HepG2 (cell line): ENCODE results near the gene AP2S1. TPM values are rescaled to one million over a fixed set of nuclear protein-coding genes. Genes with fewer than 3 reads are reported as not detected.

Experiments used
- ATAC-seq: fragments of 200-7000 bp; cut with Tn5 transposase; 3 replicates; pipeline ENCODE4 v1.9.1; 2020; ENCODE audit warnings: mild to moderate bottlenecking, moderate library complexity
- BruUV-seq: library from RNA; stranded (reverse); fragments of 400-500 nt; replicated peaks from 2 replicates; lab custom pipeline; 2021; lab: Mats Ljungman, UMichigan
- CTCF ChIA-PET: fragments of 300-600 bp; formaldehyde crosslinking; extraction: SDS; loops from one replicate; lab custom pipeline; 2021; ENCODE audit warnings: low total read pairs, inconsistent platforms, low intra/inter-chr PET ratio; lab: Yijun Ruan, JAX
- POLR2A ChIA-PET: fragments of 350-600 bp; sonication (Branson Sonifier 250); formaldehyde crosslinking; loops from one replicate; lab custom pipeline; 2020; ENCODE audit warnings: antibody characterized with exemption, inconsistent platforms; lab: Yijun Ruan, JAX
- DNase-seq: peaks from one replicate; pipeline ENCODE4 v3.0.0-alpha.2; 2015; ENCODE audit warnings: low spot score
- FAIRE-seq: peaks from 3 replicates; lab custom pipeline; 2011; peaks lifted over from hg19 to GRCh38; lab: Jason Lieb, UNC
- H2AFZ ChIP-seq: one replicate; pipeline ENCODE4 v1.6.1; 2011; ENCODE audit warnings: low read length, inconsistent platforms
- H3K27ac ChIP-seq: fragments of 300-600 bp; 3 replicates; pipeline ENCODE4 v1.8.0; 2011; ENCODE audit warnings: mixed run types, mild to moderate bottlenecking, mixed read lengths, low read length, inconsistent platforms; ENCODE audit not compliant: insufficient read depth; ENCODE audit errors: extremely low read length
- H3K27me3 ChIP-seq, 2 experiments: fragments of 200-600 bp in 1 of 2; 2 replicates in 1 of 2; 3 replicates in 1 of 2; pipeline versions ENCODE4 v1.6.0 to v1.8.0; 2011; ENCODE audit warnings: low read length in 2 of 2, mild to moderate bottlenecking in 2 of 2, moderate library complexity in 2 of 2, inconsistent platforms in 1 of 2; ENCODE audit not compliant: insufficient read depth in 2 of 2, control insufficient read depth in 1 of 2
- H3K36me3 ChIP-seq, 2 experiments: fragments of 200-600 bp in 1 of 2; replicated peaks in 1 of 2; 2 replicates in 1 of 2; 3 replicates in 1 of 2; pipeline versions ENCODE4 v1.5.1 to v1.8.0; 2011; ENCODE audit warnings: low read length in 2 of 2, inconsistent platforms in 1 of 2; ENCODE audit not compliant: insufficient read depth in 2 of 2, control insufficient read depth in 1 of 2
- H3K4me1 ChIP-seq: 2 replicates; pipeline ENCODE4 v1.5.1; 2012; ENCODE audit warnings: low read length, inconsistent platforms; ENCODE audit not compliant: insufficient read depth
- H3K4me2 ChIP-seq: 2 replicates; pipeline ENCODE4 v1.6.0; 2011; ENCODE audit warnings: low read depth, low read length, inconsistent platforms
- H3K4me3 ChIP-seq, 3 experiments: fragments of 200-600 bp in 1 of 3; sonication (generic), shearing (Covaris generic) in 1 of 3; replicated peaks in 1 of 3; 2 replicates each; pipeline ENCODE4 v1.5.1; 2011 to 2016; ENCODE audit warnings: low read length in 3 of 3, inconsistent platforms in 2 of 3, low read depth in 2 of 3, mild to moderate bottlenecking in 2 of 3, control low read depth in 1 of 3, mixed read lengths in 1 of 3; ENCODE audit not compliant: insufficient read depth in 1 of 3
- H3K79me2 ChIP-seq: one replicate; pipeline ENCODE4 v1.6.1; 2011; ENCODE audit warnings: low read length, inconsistent platforms; ENCODE audit not compliant: insufficient read depth
- H3K9ac ChIP-seq: 2 replicates; pipeline ENCODE4 v1.6.0; 2011; ENCODE audit warnings: mild to moderate bottlenecking, low read depth, low read length, inconsistent platforms; ENCODE audit not compliant: insufficient read depth
- H3K9me3 ChIP-seq: 2 replicates; pipeline ENCODE4 v1.5.1; 2012; ENCODE audit warnings: mild to moderate bottlenecking, low read length
- H4K20me1 ChIP-seq: 2 replicates; pipeline ENCODE4 v1.6.0; 2011; ENCODE audit warnings: inconsistent platforms, mild to moderate bottlenecking, low read length, moderate library complexity; ENCODE audit not compliant: insufficient read depth
- AGO2 ChIP-seq: fragments of 200-400 bp; formaldehyde crosslinking; optimal IDR thresholded peaks from 2 replicates; pipeline ENCODE3; 2017; ENCODE audit warnings: mild to moderate bottlenecking, low read depth, low read length, moderate library complexity
- AHR ChIP-seq: IDR thresholded peaks from 2 replicates; pipeline ENCODE4 v1.6.1; 2018; ENCODE audit warnings: missing genetic modification reagents, missing compliant biosample characterization
- ARID5B ChIP-seq: IDR thresholded peaks from 2 replicates; pipeline ENCODE4 v1.4.0; 2020; ENCODE audit warnings: mild to moderate bottlenecking, missing genetic modification reagents
- GABPA ChIP-seq, 2 experiments: IDR thresholded peaks; 2 replicates each; pipeline ENCODE4 v1.6.1; 2011 to 2016; ENCODE audit warnings: low read depth in 2 of 2, low read length in 1 of 2, missing biosample characterization in 1 of 2, missing genetic modification characterization in 1 of 2
- HOXA3 ChIP-seq: sonication (generic); formaldehyde crosslinking; IDR thresholded peaks from 2 replicates; pipeline ENCODE4 v1.5.0; 2020; ENCODE audit warnings: missing genetic modification reagents
- MEIS2 ChIP-seq: sonication (generic); formaldehyde crosslinking; IDR thresholded peaks from 2 replicates; pipeline ENCODE4 v1.9.0; 2021; ENCODE audit warnings: mild to moderate bottlenecking, missing genetic modification reagents
- NCOA1 ChIP-seq: sonication (generic); formaldehyde crosslinking; IDR thresholded peaks from 2 replicates; pipeline ENCODE4 v1.9.0; 2021; ENCODE audit warnings: missing genetic modification reagents
- POLR2A ChIP-seq, 2 experiments: IDR thresholded peaks; 2 replicates each; pipeline ENCODE4 v1.6.1; 2011; ENCODE audit warnings: low read depth in 2 of 2, low read length in 2 of 2, mild to moderate bottlenecking in 1 of 2, moderate library complexity in 1 of 2; ENCODE audit not compliant: insufficient read depth in 1 of 2
- RFXAP ChIP-seq: sonication (generic); formaldehyde crosslinking; IDR thresholded peaks from 2 replicates; pipeline ENCODE4 v1.4.0; 2020; ENCODE audit warnings: missing genetic modification reagents, borderline replicate concordance
- RXRA ChIP-seq: sonication (generic); formaldehyde crosslinking; IDR thresholded peaks from 2 replicates; pipeline ENCODE4 v1.5.1; 2020; ENCODE audit warnings: missing genetic modification reagents
- SIX4 ChIP-seq: sonication (generic); formaldehyde crosslinking; IDR thresholded peaks from 2 replicates; pipeline ENCODE4 v1.4.0; 2020; ENCODE audit warnings: missing genetic modification reagents
- SMAD1 ChIP-seq: sonication (generic); formaldehyde crosslinking; IDR thresholded peaks from 2 replicates; pipeline ENCODE4 v1.4.0; 2020; ENCODE audit warnings: missing genetic modification reagents, low read depth, mild to moderate bottlenecking, borderline replicate concordance
- TEAD3 ChIP-seq: optimal IDR thresholded peaks from 2 replicates; pipeline ENCODE3; 2016; ENCODE audit warnings: borderline replicate concordance
- ZBTB42 ChIP-seq: sonication (generic); formaldehyde crosslinking; IDR thresholded peaks from 2 replicates; pipeline ENCODE4 v1.5.0; 2020; ENCODE audit warnings: mild to moderate bottlenecking, missing genetic modification reagents
- ZBTB7A ChIP-seq: sonication (generic); formaldehyde crosslinking; IDR thresholded peaks from 2 replicates; pipeline ENCODE4 v1.8.0; 2022; ENCODE audit warnings: mild to moderate bottlenecking, missing genetic modification reagents
- ZFP91 ChIP-seq: sonication (generic); formaldehyde crosslinking; IDR thresholded peaks from 2 replicates; pipeline ENCODE4 v1.9.0; 2022; ENCODE audit warnings: missing genetic modification reagents, mild to moderate bottlenecking, borderline replicate concordance
- ZNF337 ChIP-seq: sonication (generic); formaldehyde crosslinking; IDR thresholded peaks from 2 replicates; pipeline ENCODE4 v1.5.1; 2020; ENCODE audit warnings: missing genetic modification reagents, low read depth, mild to moderate bottlenecking, borderline replicate concordance
- ZNF547 ChIP-seq: sonication (generic); formaldehyde crosslinking; IDR thresholded peaks from 2 replicates; pipeline ENCODE4 v1.5.1; 2020; ENCODE audit warnings: mild to moderate bottlenecking, missing genetic modification reagents
- ZNF780A ChIP-seq: sonication (generic); formaldehyde crosslinking; IDR thresholded peaks from 2 replicates; pipeline ENCODE4 v1.8.0; 2022; ENCODE audit warnings: mild to moderate bottlenecking, missing genetic modification reagents, moderate library complexity
- WGBS: methylation state at CpG from one replicate; pipeline ENCODE4 v1.1.6; 2017; ENCODE audit warnings: low lambda C conversion rate; 5-methylcytosine and 5-hydroxymethylcytosine counted together
- in situ Hi-C: cut with HindIII; loops from 2 replicates; pipeline ENCODE4 v1.10.0; 2017; ENCODE audit warnings: low pct_unique_long_range_greater_than_20kb; ENCODE audit not compliant: extremely low pct_ligation_motif_present
- intact Hi-C: fragments of 100-400 bp; cut with micrococcal nuclease; formaldehyde crosslinking; loops from one replicate; pipeline ENCODE4 v1.10.0; 2022; ENCODE audit not compliant: unreplicated experiment
- polyA plus RNA-seq, 8 experiments: library from polyadenylated mRNA; depleted of rRNA in 3 of 8; stranded (reverse) in 7 of 8; unstranded in 1 of 8; fragments of >200 nt; fragmentation: Illumina TruSeq in 4 of 8; extraction: Trizol in 4 of 8; gene quantifications; 2 replicates each; pipeline versions ENCODE4 v1.2.1 to v1.2.3, GENCODE V29; 2011 to 2016; ENCODE audit warnings: low read depth in 4 of 8, missing spikeins in 1 of 8, mixed read lengths in 1 of 8; ENCODE audit not compliant: insufficient read depth in 1 of 8
- total RNA-seq, 5 experiments: library from RNA; depleted of rRNA; stranded (reverse); fragments of >200 nt; fragmentation: Illumina TruSeq; extraction: Trizol; gene quantifications; 2 replicates each; pipeline ENCODE4 v1.2.3, GENCODE V29; 2016; ENCODE audit warnings: low read depth in 1 of 5

Gene AP2S1
- total and polyA plus RNA-seq, 2 of the 13 experiments (the other 11 are each of a cell fraction or from before 2014, with no cell fraction given): 45.2 to 86.1 TPM

- intact Hi-C loops (no loop called here), in situ Hi-C loops (no loop called here)
- H3K27ac ChIP-seq: peak overlapping the region; percentile 100
- no peak for FAIRE-seq
- under 1% methylated on average over 19 of the region's 19 CpGs for WGBS
- POLR2A ChIA-PET: interaction anchor here (0.8 to 2.7 kb wide), 9 partner anchors 29 to 251 kb away, joined by 3 to 25 read pairs (median 4); partner anchors contain the start of genes SLC1A5 and ZC3H4
- CTCF ChIA-PET: no interaction called here
- DNase-seq: no peak
- no TSS peak for BruUV-seq
- peak overlapping the region; percentile 94 for H3K9ac ChIP-seq
- ATAC-seq: no peak
- H3K4me3 ChIP-seq: peak overlapping the region; percentile 68 to 95 (median 86)
- peaks cover 47% of the 10 kb centered on the region for H4K20me1 ChIP-seq
- no peaks in the 10 kb centered on the region; a peak in 1 of 5 replicates for H3K27me3 ChIP-seq
- H3K4me1 ChIP-seq: peaks cover 68% of the 10 kb centered on the region
- no peaks in the 10 kb centered on the region; a peak in 1 of 5 replicates for H3K36me3 ChIP-seq
- no peaks in the 10 kb centered on the region for H3K9me3 ChIP-seq
- H3K79me2 ChIP-seq: peaks cover 56% of the 10 kb centered on the region
- no peak overlapping the region for H2AFZ ChIP-seq
- H3K4me2 ChIP-seq: peak overlapping the region; percentile 97
- TF ChIP-seq HOXA3 (CRISPR knock-in tag) (no peak), ZNF337 (CRISPR knock-in tag) (no peak), ZNF780A (CRISPR knock-in tag) (no peak), TEAD3 (CRISPR knock-in tag) (peak; percentile 22), ZBTB42 (CRISPR knock-in tag) (no peak), SMAD1 (CRISPR knock-in tag) (0 out of 2 replicates have a peak, but pooled peaks have one; percentile 44), MEIS2 (CRISPR knock-in tag) (peak; percentile 13; the same call in 1 of the 2 replicates), AGO2 (peak; percentile 49), POLR2A (IDR thresholded peaks at IDR 0.05; ENCODE audit: insufficient read depth in 1 of 2, low read depth in 2 of 2, low read length in 2 of 2) (0 out of 4 replicates have a peak, but pooled peaks of 1 of the 2 experiments have one; percentile 6), ZNF547 (CRISPR knock-in tag) (0 out of 2 replicates have a peak, but pooled peaks have one; percentile 27), ZFP91 (CRISPR knock-in tag) (peak; percentile 16; the same call in 1 of the 2 replicates), RFXAP (no peak), ARID5B (no peak), RXRA (CRISPR knock-in tag) (0 out of 2 replicates have a peak, but pooled peaks have one; percentile 23), ZBTB7A (no peak), GABPA (IDR thresholded peaks at IDR 0.05; ENCODE audit: low read depth, low read length) (no peak), GABPA (CRISPR knock-in tag; IDR thresholded peaks at IDR 0.05; ENCODE audit: low read depth) (peak; percentile 36; the same call in 1 of the 2 replicates), NCOA1 (no peak), SIX4 (no peak), AHR (CRISPR knock-in tag) (0 out of 2 replicates have a peak, but pooled peaks have one; percentile 37)
These were observed 11.3 kb upstream of the AP2S1 start for GRCh38 chr19:46861691-46862502.
